HG02885 (cell line): Measurements from ENCODE around the gene ANXA2.
"Not testable (repeated sequence)": the region's sequence is repeated elsewhere in the genome, so short reads cannot be mapped to it uniquely, and the experiment has no call there.

Source experiments
- ATAC-seq: cut with Tn5 transposase; IDR thresholded peaks from one replicate; pipeline ENCODE4 v1.9.1; 2021; ENCODE audit warnings: mild to moderate bottlenecking; ENCODE audit not compliant: unreplicated experiment, poor library complexity

Gene ANXA2

GRCh38 chr15:60372756-60373155, 25.0 kb downstream of the ANXA2 start:
- ATAC-seq, result no peak

- ATAC-seq, result no peak
Observed at GRCh38 chr15:60372227-60372626, 25.6 kb downstream of the ANXA2 start.

- ATAC-seq, result no peak
Observed at GRCh38 chr15:60371175-60372051, 26.4 kb downstream of the ANXA2 start.

GRCh38 chr15:60370869-60371136, 27.0 kb downstream of the ANXA2 start:
- ATAC-seq, result no peak

GRCh38 chr15:60370105-60370868, 27.5 kb downstream of the ANXA2 start:
- no peak for ATAC-seq

- ATAC-seq, result no peak
Observed at GRCh38 chr15:60369696-60370095, 28.1 kb downstream of the ANXA2 start.

GRCh38 chr15:60364612-60364924, 33.2 kb downstream of the ANXA2 start:
- ATAC-seq, result no peak

- ATAC-seq, result no peak
Observed at GRCh38 chr15:60363903-60364611, 33.7 kb downstream of the ANXA2 start.

GRCh38 chr15:60363087-60363549, 34.7 kb downstream of the ANXA2 start:
- no peak for ATAC-seq

- ATAC-seq, result no peak
Observed at GRCh38 chr15:60362321-60363086, 35.3 kb downstream of the ANXA2 start.

- ATAC-seq, result not testable (repeated sequence)
Observed at GRCh38 chr15:60359738-60360137, 38.0 kb downstream of the ANXA2 start.

GRCh38 chr15:60358935-60359682, 38.7 kb downstream of the ANXA2 start:
- ATAC-seq, result no peak

GRCh38 chr15:60356832-60357231, 41.0 kb downstream of the ANXA2 start:
- ATAC-seq, result no peak

- no peak for ATAC-seq
Observed at GRCh38 chr15:60355148-60355857, 42.5 kb downstream of the ANXA2 start.

- no peak for ATAC-seq
Observed at GRCh38 chr15:60353245-60353920, 44.4 kb downstream of the ANXA2 start.

- ATAC-seq, result no peak
Observed at GRCh38 chr15:60352525-60352924, 45.3 kb downstream of the ANXA2 start.

GRCh38 chr15:60351066-60351465, 46.7 kb downstream of the ANXA2 start:
- no peak for ATAC-seq

- no peak for ATAC-seq
Observed at GRCh38 chr15:60350108-60350507, 47.7 kb downstream of the ANXA2 start.

GRCh38 chr15:60349589-60349988, 48.2 kb downstream of the ANXA2 start:
- ATAC-seq, result no peak
